Transverse colon (tissue), 4 donors: ENCODE results near the gene TPRX1. TPM values are rescaled to one million over a fixed set of nuclear protein-coding genes. Genes with fewer than 3 reads are reported as not detected.

Source experiments
- DNase-seq: peaks from one replicate; pipeline ENCODE4 v3.0.0-alpha.2; 2019
- H3K27ac ChIP-seq, 4 donors: fragments of 200-600 bp; sonication (generic); 2 replicates each; pipeline ENCODE4 v1.5.1; 2016 to 2018; ENCODE audit warnings: inconsistent platforms in 4 of 4
- H3K27me3 ChIP-seq: fragments of 200-600 bp; sonication (generic); 2 replicates; pipeline ENCODE4 v1.5.1; 2017; ENCODE audit warnings: inconsistent platforms
- H3K36me3 ChIP-seq, 4 donors: fragments of 200-600 bp; sonication (generic); 2 replicates each; pipeline ENCODE4 v1.5.1; 2017 to 2019; ENCODE audit warnings: inconsistent platforms in 4 of 4
- H3K4me1 ChIP-seq, 4 donors: fragments of 200-600 bp; sonication (generic); 2 replicates each; pipeline ENCODE4 v1.5.1; 2017 to 2020; ENCODE audit warnings: inconsistent platforms in 4 of 4
- H3K4me3 ChIP-seq, 4 donors: fragments of 200-600 bp; sonication (generic); 1 replicate in 1 of 4; 2 replicates in 3 of 4; pipeline versions ENCODE4 v1.5.1 to v1.6.1; 2017 to 2019; ENCODE audit warnings: inconsistent platforms in 4 of 4
- H3K9me3 ChIP-seq, 2 donors: fragments of 200-600 bp; sonication (generic); 2 replicates each; pipeline ENCODE4 v1.5.1; 2017 to 2019; ENCODE audit warnings: inconsistent platforms in 2 of 2
- CTCF ChIP-seq, 5 experiments: fragments of 200-600 bp in 3 of 5; fragments of 450-650 bp in 2 of 5; sonication (generic) in 3 of 5; IDR thresholded peaks; 1 replicate in 2 of 5; 2 replicates in 3 of 5; pipeline ENCODE4 v1.5.1; 2016 to 2017; ENCODE audit warnings: antibody characterized with exemption in 5 of 5, inconsistent platforms in 3 of 5, mild to moderate bottlenecking in 2 of 5, moderate library complexity in 1 of 5
- EP300 ChIP-seq: sonication (generic); formaldehyde crosslinking; IDR thresholded peaks from one replicate; pipeline ENCODE4 v1.6.1; 2017; ENCODE audit warnings: antibody characterized with exemption, low read depth
- POLR2A ChIP-seq: fragments of 450-650 bp; IDR thresholded peaks from one replicate; pipeline ENCODE4 v1.6.1; 2016; ENCODE audit warnings: antibody characterized with exemption, mild to moderate bottlenecking, moderate library complexity
- POLR2AphosphoS5 ChIP-seq, 3 donors: sonication (generic); formaldehyde crosslinking; IDR thresholded peaks; one replicate each; pipeline ENCODE4 v1.6.1; 2016; ENCODE audit warnings: antibody characterized with exemption in 3 of 3
- WGBS, 2 donors: methylation state at CpG; one replicate each; pipeline ENCODE4 v1.1.5; 2018; ENCODE audit warnings: low coverage in 1 of 2; 5-methylcytosine and 5-hydroxymethylcytosine counted together
- in situ Hi-C, 4 donors: fragments of 200-750 bp; cut with MboI; loops; one replicate each; pipeline versions ENCODE4 v1.15.0 to v1.15.1; 2017; ENCODE audit warnings: low sequenced_read_pairs in 3 of 4, low pct_ligation_motif_present in 1 of 4, low pct_unique_long_range_greater_than_20kb in 1 of 4
- intact Hi-C: fragments of 100-400 bp; cut with DNase I; formaldehyde crosslinking; loops from one replicate; pipeline ENCODE4 v1.15.1; 2023; ENCODE audit warnings: low total_unique reads
- total RNA-seq, 4 donors: library from RNA; depleted of rRNA; stranded (reverse); fragments of >200 nt; gene quantifications; one replicate each; pipeline ENCODE4 v1.1.0, GENCODE V29; 2016

TPRX1 gene
- total RNA-seq, 4 donors from 2014 or later = not detected

- H3K27me3 ChIP-seq = peaks cover 11% of the 10 kb centered on the region
- H3K36me3 ChIP-seq = no peaks in the 10 kb centered on the region
- no peak overlapping the region for H3K27ac ChIP-seq
- H3K4me1 ChIP-seq = no peaks in the 10 kb centered on the region
- in situ Hi-C loops (loop anchor here in 1 of 4 donors (25.0 kb wide), 1 partner anchor 186 kb away; no protein-coding TSS in a partner anchor), intact Hi-C loops (no loop called here)
- DNase-seq = no peak
- H3K4me3 ChIP-seq = no peak overlapping the region
- 91 to 100% methylated on average over 1 to 6 of the region's 6 CpGs for WGBS, 2 donors
- TF ChIP-seq POLR2A (no peak), EP300 (no peak), POLR2AphosphoS5 (IDR thresholded peaks at IDR 0.05) (no peak), CTCF (IDR thresholded peaks at IDR 0.05) (no peak)
- no peaks in the 10 kb centered on the region for H3K9me3 ChIP-seq
Measured at GRCh38 chr19:47826800-47827199, 22.4 kb upstream of the TPRX1 start.

- Histone ChIP-seq H3K9me3 (no peaks in the 10 kb centered on the region), H3K4me3 (no peak overlapping the region), H3K36me3 (no peaks in the 10 kb centered on the region), H3K27me3 (peaks cover 35% of the 10 kb centered on the region), H3K4me1 (no peaks in the 10 kb centered on the region), H3K27ac (no peak overlapping the region)
- DNase-seq = no peak
- in situ Hi-C loops (no loop called here), intact Hi-C loops (loop anchor here (5.0 kb wide), 1 partner anchor 583 kb away; no protein-coding TSS in a partner anchor)
- 70% methylated on average over 6 of the region's 6 CpGs; no CpG with 5 or more reads in 1 of the 2 donors for WGBS, 2 donors
- TF ChIP-seq CTCF (IDR thresholded peaks at IDR 0.05) (no peak), POLR2AphosphoS5 (IDR thresholded peaks at IDR 0.05) (no peak), EP300 (no peak), POLR2A (no peak)
Measured at GRCh38 chr19:47824396-47824795, 20.0 kb upstream of the TPRX1 start.

GRCh38 chr19:47821460-47822020, 17.2 kb upstream of the TPRX1 start, which contains the start of gene CRX:
CRX (plus strand) TSS chr19:47821937; CDS start chr19:47834444, 12,507 bp downstream.
- no peak for TF ChIP-seq EP300
- no peak for TF ChIP-seq POLR2AphosphoS5 (IDR thresholded peaks at IDR 0.05)
- no peak for TF ChIP-seq POLR2A
- TF ChIP-seq CTCF (IDR thresholded peaks at IDR 0.05) = no peak
- no peaks in the 10 kb centered on the region for H3K9me3 ChIP-seq
- no peak for DNase-seq
- in situ Hi-C loops (no loop called here), intact Hi-C loops (loop anchor here (5.0 kb wide), 1 partner anchor 586 kb away; no protein-coding TSS in a partner anchor)
- H3K27ac ChIP-seq = no peak within 1 kb of the TSS
- 41 to 64% methylated on average over 2 to 15 of the region's 15 CpGs for WGBS, 2 donors
- no peaks in the 10 kb centered on the region for H3K36me3 ChIP-seq
- no peaks in the 10 kb centered on the region for H3K4me1 ChIP-seq
- H3K4me3 ChIP-seq = no peak within 1 kb of the TSS
- peaks cover 36% of the 10 kb centered on the region for H3K27me3 ChIP-seq

- no peak overlapping the region for H3K4me3 ChIP-seq
- H3K27ac ChIP-seq = no peak overlapping the region
- H3K9me3 ChIP-seq = no peaks in the 10 kb centered on the region
- H3K4me1 ChIP-seq = no peaks in the 10 kb centered on the region
- DNase-seq = no peak
- in situ Hi-C loops = no loop called here
- intact Hi-C loops = loop anchor here (5.0 kb wide), 1 partner anchor 587 kb away; no protein-coding TSS in a partner anchor
- H3K27me3 ChIP-seq = peaks cover 36% of the 10 kb centered on the region
- 60 to 68% methylated on average over 1 to 2 of the region's 2 CpGs for WGBS, 2 donors
- no peaks in the 10 kb centered on the region for H3K36me3 ChIP-seq
- TF ChIP-seq CTCF (IDR thresholded peaks at IDR 0.05) (no peak), POLR2A (no peak), POLR2AphosphoS5 (IDR thresholded peaks at IDR 0.05) (no peak), EP300 (no peak)
Measured at GRCh38 chr19:47820410-47820809, 16.1 kb upstream of the TPRX1 start.
